Activated CD4-positive, alpha-beta T cell treated with anti-CD3 and anti-CD28 coated beads, Interleukin-2, amount 50 U/mL, for 4 hours (primary cell): Measurements from ENCODE around the gene SLC6A16.

ENCODE experiments used
- DNase-seq, 2 experiments: peaks; one replicate each; pipeline ENCODE4 v3.0.0-alpha.2; 2020

SLC6A16 gene

GRCh38 chr19:49264258-49264657 is 60.7 kb downstream of the SLC6A16 start:
- no peak for DNase-seq

GRCh38 chr19:49261602-49262001 is 63.4 kb downstream of the SLC6A16 start:
- DNase-seq: no peak

GRCh38 chr19:49256691-49257090 is 68.3 kb downstream of the SLC6A16 start:
- DNase-seq: no peak

- DNase-seq: no peak
Observed at GRCh38 chr19:49255674-49256073, 69.3 kb downstream of the SLC6A16 start.

GRCh38 chr19:49249933-49250332 is 75.1 kb downstream of the SLC6A16 start:
- no peak for DNase-seq

- no peak for DNase-seq
Observed at GRCh38 chr19:49247676-49248075, 77.3 kb downstream of the SLC6A16 start.

- DNase-seq: no peak
Observed at GRCh38 chr19:49244256-49244655, 80.7 kb downstream of the SLC6A16 start.

- DNase-seq: no peak
Observed at GRCh38 chr19:49243726-49244125, 81.3 kb downstream of the SLC6A16 start.

GRCh38 chr19:49243129-49243528 is 81.9 kb downstream of the SLC6A16 start:
- DNase-seq: no peak

- DNase-seq: no peak
Observed at GRCh38 chr19:49241769-49242168, 83.2 kb downstream of the SLC6A16 start.
